ENCODE measurements around the gene UCP2.
A peak's percentile ranks its signal among the peaks of the same experiment; 100 is the strongest.

Gene UCP2, protein sequence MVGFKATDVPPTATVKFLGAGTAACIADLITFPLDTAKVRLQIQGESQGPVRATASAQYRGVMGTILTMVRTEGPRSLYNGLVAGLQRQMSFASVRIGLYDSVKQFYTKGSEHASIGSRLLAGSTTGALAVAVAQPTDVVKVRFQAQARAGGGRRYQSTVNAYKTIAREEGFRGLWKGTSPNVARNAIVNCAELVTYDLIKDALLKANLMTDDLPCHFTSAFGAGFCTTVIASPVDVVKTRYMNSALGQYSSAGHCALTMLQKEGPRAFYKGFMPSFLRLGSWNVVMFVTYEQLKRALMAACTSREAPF

DNA sequence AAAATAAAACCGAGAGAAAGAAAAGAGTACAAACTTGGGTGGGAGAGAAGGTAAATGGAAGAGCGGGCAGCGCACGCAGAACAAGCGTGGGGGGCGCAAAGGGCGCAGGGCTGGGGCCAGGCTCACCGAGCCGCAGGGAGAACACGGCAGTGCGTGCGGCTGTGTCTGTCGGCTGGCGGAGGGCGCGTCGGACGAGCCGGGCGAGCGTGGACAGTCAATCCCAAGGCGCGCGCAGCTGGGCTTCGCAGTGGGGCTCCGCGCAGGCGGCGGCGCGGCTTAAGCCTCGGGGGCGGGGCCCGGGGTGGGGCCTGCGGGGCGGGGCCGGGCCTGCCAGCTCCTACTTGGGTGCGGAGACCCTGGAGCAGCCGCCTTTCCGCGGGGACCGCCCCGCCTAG lies at the start of gene UCP2:
TSS of gene UCP2 (minus strand) at position 249 of the 395 bp plus-strand sequence. CDS start 4,465 bp downstream, outside the sequence.
- Mint-ChIP-seq H3K9me3 (no peaks in the 10 kb centered on the region), H3K4me3 (peak within 1 kb of the TSS; percentile 96), H3K4me1 (ENCODE audit: low read depth) (peaks cover 54% of the 10 kb centered on the region), H3K36me3 (ENCODE audit: low read depth) (peaks cover 57% of the 10 kb centered on the region), H3K27ac (peak within 1 kb of the TSS; percentile 97), H3K27me3 (no peaks in the 10 kb centered on the region)
- intact Hi-C loops (cut with micrococcal nuclease): loop anchor here (5.0 kb wide), 1 partner anchor 190 kb away; the partner anchor contains the start of genes C2CD3 and PPME1

- Mint-ChIP-seq H3K27ac (no peak overlapping the region), H3K4me1 (ENCODE audit: low read depth) (peaks cover 31% of the 10 kb centered on the region), H3K36me3 (ENCODE audit: low read depth) (peaks cover 39% of the 10 kb centered on the region), H3K4me3 (no peak overlapping the region), H3K9me3 (no peaks in the 10 kb centered on the region), H3K27me3 (no peaks in the 10 kb centered on the region)
- intact Hi-C loops (cut with micrococcal nuclease): no loop called here
Measured at GRCh38 chr11:74030723-74031676, 48.4 kb upstream of the UCP2 start.

- Mint-ChIP-seq H3K9me3 (no peaks in the 10 kb centered on the region), H3K4me3 (peak overlapping the region; percentile 4), H3K36me3 (ENCODE audit: low read depth) (peaks cover 16% of the 10 kb centered on the region), H3K27me3 (no peaks in the 10 kb centered on the region), H3K4me1 (ENCODE audit: low read depth) (peaks cover 36% of the 10 kb centered on the region), H3K27ac (peak overlapping the region; percentile 74)
- intact Hi-C loops (cut with micrococcal nuclease): loop anchor here (2.0 kb wide), 1 partner anchor 45 kb away; no protein-coding TSS in a partner anchor
Measured at GRCh38 chr11:74025467-74026166, 43.0 kb upstream of the UCP2 start.

- H3K36me3 Mint-ChIP-seq (ENCODE audit: low read depth): peaks cover 10% of the 10 kb centered on the region
- intact Hi-C loops (cut with micrococcal nuclease): loop anchor here (2.0 kb wide), 1 partner anchor 44 kb away; no protein-coding TSS in a partner anchor
- H3K9me3 Mint-ChIP-seq: no peaks in the 10 kb centered on the region
- peaks cover 32% of the 10 kb centered on the region for H3K4me1 Mint-ChIP-seq (ENCODE audit: low read depth)
- no peaks in the 10 kb centered on the region for H3K27me3 Mint-ChIP-seq
- H3K4me3 Mint-ChIP-seq: no peak overlapping the region
- H3K27ac Mint-ChIP-seq: peak overlapping the region; percentile 74
Measured at GRCh38 chr11:74024261-74025029, 41.8 kb upstream of the UCP2 start.

GRCh38 chr11:74023276-74023675 lies 40.6 kb upstream of the UCP2 start:
- Mint-ChIP-seq H3K4me3 (no peak overlapping the region), H3K36me3 (ENCODE audit: low read depth) (no peaks in the 10 kb centered on the region), H3K4me1 (ENCODE audit: low read depth) (peaks cover 28% of the 10 kb centered on the region), H3K9me3 (no peaks in the 10 kb centered on the region), H3K27ac (no peak overlapping the region), H3K27me3 (no peaks in the 10 kb centered on the region)
- intact Hi-C loops (cut with micrococcal nuclease): no loop called here

DNA sequence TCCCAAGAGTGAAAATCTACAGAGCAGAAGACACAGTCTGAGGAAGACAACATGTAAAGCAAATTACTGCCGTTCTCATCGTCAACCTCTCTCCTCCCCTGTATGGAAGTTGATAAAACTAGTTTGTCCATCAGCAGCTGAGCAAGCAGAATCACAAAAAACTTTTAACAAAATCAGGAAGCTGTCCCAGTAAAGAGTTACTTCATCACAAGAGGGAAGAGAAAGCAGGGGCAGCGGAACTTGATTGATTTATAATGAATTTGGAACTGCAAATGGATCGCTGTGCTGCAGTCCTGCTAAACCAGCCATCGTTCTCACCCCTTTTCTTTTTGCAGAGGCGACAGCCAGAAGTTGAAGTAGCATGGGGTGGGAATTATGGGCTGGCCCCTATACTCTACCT lies 39.9 kb upstream of the UCP2 start:
- no peak overlapping the region for H3K27ac Mint-ChIP-seq
- H3K9me3 Mint-ChIP-seq: no peaks in the 10 kb centered on the region
- H3K4me1 Mint-ChIP-seq (ENCODE audit: low read depth): peaks cover 21% of the 10 kb centered on the region
- H3K4me3 Mint-ChIP-seq: no peak overlapping the region
- H3K36me3 Mint-ChIP-seq (ENCODE audit: low read depth): peaks cover 3% of the 10 kb centered on the region
- intact Hi-C loops (cut with micrococcal nuclease): no loop called here
- no peaks in the 10 kb centered on the region for H3K27me3 Mint-ChIP-seq

GRCh38 chr11:74021998-74022397 lies 39.4 kb upstream of the UCP2 start:
- Mint-ChIP-seq H3K4me3 (no peak overlapping the region), H3K27me3 (no peaks in the 10 kb centered on the region), H3K27ac (no peak overlapping the region), H3K36me3 (ENCODE audit: low read depth) (peaks cover 8% of the 10 kb centered on the region), H3K4me1 (ENCODE audit: low read depth) (peaks cover 21% of the 10 kb centered on the region), H3K9me3 (no peaks in the 10 kb centered on the region)
- intact Hi-C loops (cut with micrococcal nuclease): no loop called here

DNA sequence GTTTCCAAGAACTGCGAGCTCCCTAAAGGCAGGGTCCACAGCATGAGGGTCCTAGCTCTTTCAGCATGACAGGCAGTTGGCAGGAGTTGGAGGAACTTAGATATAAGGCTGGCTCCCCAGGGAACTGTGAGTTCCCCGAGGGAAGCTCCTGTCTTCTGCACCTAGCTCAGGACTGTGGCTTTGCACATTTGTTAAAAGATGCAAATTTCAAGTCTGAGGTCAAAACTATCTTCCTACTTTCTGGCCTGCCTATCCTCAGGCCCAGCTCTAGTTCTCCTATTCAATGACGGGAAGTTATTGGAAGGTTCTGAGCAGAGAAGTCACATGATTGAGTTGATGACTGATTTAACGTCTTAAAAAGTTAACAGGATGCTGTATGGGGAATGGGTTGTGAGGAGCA lies 37.9 kb upstream of the UCP2 start:
- no peaks in the 10 kb centered on the region for H3K9me3 Mint-ChIP-seq
- no peaks in the 10 kb centered on the region for H3K27me3 Mint-ChIP-seq

GRCh38 chr11:74019860-74020259 lies 37.2 kb upstream of the UCP2 start:
- intact Hi-C loops (cut with micrococcal nuclease): loop anchor here (2.0 kb wide), 1 partner anchor 25 kb away; no protein-coding TSS in a partner anchor
- Mint-ChIP-seq H3K27ac (no peak overlapping the region), H3K27me3 (no peaks in the 10 kb centered on the region)

More for the DNA sequence above, 37.9 kb upstream of the UCP2 start:
- H3K36me3 Mint-ChIP-seq (ENCODE audit: low read depth): peaks cover 23% of the 10 kb centered on the region
- H3K27ac Mint-ChIP-seq: no peak overlapping the region
- peaks cover 9% of the 10 kb centered on the region for H3K4me1 Mint-ChIP-seq (ENCODE audit: low read depth)
- H3K4me3 Mint-ChIP-seq: no peak overlapping the region
- intact Hi-C loops (cut with micrococcal nuclease): no loop called here

GRCh38 chr11:74019104-74019738 lies 36.6 kb upstream of the UCP2 start:
- intact Hi-C loops (cut with micrococcal nuclease): loop anchor here (2.0 kb wide), 1 partner anchor 24 kb away; no protein-coding TSS in a partner anchor
- Mint-ChIP-seq H3K36me3 (ENCODE audit: low read depth) (peaks cover 23% of the 10 kb centered on the region), H3K27ac (no peak overlapping the region), H3K4me1 (ENCODE audit: low read depth) (no peaks in the 10 kb centered on the region), H3K4me3 (no peak overlapping the region), H3K27me3 (no peaks in the 10 kb centered on the region), H3K9me3 (no peaks in the 10 kb centered on the region)

More at GRCh38 chr11:74019860-74020259, 37.2 kb upstream of the UCP2 start:
- Mint-ChIP-seq H3K36me3 (ENCODE audit: low read depth) (peaks cover 23% of the 10 kb centered on the region), H3K4me1 (ENCODE audit: low read depth) (peaks cover 5% of the 10 kb centered on the region), H3K9me3 (no peaks in the 10 kb centered on the region), H3K4me3 (no peak overlapping the region)

- Mint-ChIP-seq H3K9me3 (no peaks in the 10 kb centered on the region), H3K36me3 (ENCODE audit: low read depth) (peaks cover 24% of the 10 kb centered on the region), H3K4me1 (ENCODE audit: low read depth) (no peaks in the 10 kb centered on the region), H3K27ac (no peak overlapping the region), H3K27me3 (no peaks in the 10 kb centered on the region), H3K4me3 (peak overlapping the region; percentile 35)
- intact Hi-C loops (cut with micrococcal nuclease): loop anchor here (2.0 kb wide), 1 partner anchor 24 kb away; no protein-coding TSS in a partner anchor
Measured at GRCh38 chr11:74018331-74019005, 35.8 kb upstream of the UCP2 start.

- intact Hi-C loops (cut with micrococcal nuclease): loop anchor here (2.0 kb wide), 1 partner anchor 23 kb away; no protein-coding TSS in a partner anchor
Measured at GRCh38 chr11:74017631-74018030, 35.0 kb upstream of the UCP2 start.

More at GRCh38 chr11:74017631-74018030, 35.0 kb upstream of the UCP2 start:
- Mint-ChIP-seq H3K4me1 (ENCODE audit: low read depth) (no peaks in the 10 kb centered on the region), H3K9me3 (no peaks in the 10 kb centered on the region), H3K27ac (no peak overlapping the region), H3K27me3 (no peaks in the 10 kb centered on the region), H3K36me3 (ENCODE audit: low read depth) (peaks cover 32% of the 10 kb centered on the region), H3K4me3 (no peak overlapping the region)
